Activated CD8-positive, alpha-beta memory T cell treated with anti-CD3 and anti-CD28 coated beads for 4 hours (primary cell): ENCODE results near the gene UPK3BL2.
"Not testable (repeated sequence)": the region's sequence is repeated elsewhere in the genome, so short reads cannot be mapped to it uniquely, and the experiment has no call there.

ENCODE experiments used
- DNase-seq, 2 donors: peaks; one replicate each; pipeline ENCODE4 v3.0.0-alpha.2; 2020; ENCODE audit warnings: low read depth in 2 of 2

UPK3BL2 gene, protein sequence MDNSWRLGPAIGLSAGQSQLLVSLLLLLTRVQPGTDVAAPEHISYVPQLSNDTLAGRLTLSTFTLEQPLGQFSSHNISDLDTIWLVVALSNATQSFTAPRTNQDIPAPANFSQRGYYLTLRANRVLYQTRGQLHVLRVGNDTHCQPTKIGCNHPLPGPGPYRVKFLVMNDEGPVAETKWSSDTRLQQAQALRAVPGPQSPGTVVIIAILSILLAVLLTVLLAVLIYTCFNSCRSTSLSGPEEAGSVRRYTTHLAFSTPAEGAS

DNA sequence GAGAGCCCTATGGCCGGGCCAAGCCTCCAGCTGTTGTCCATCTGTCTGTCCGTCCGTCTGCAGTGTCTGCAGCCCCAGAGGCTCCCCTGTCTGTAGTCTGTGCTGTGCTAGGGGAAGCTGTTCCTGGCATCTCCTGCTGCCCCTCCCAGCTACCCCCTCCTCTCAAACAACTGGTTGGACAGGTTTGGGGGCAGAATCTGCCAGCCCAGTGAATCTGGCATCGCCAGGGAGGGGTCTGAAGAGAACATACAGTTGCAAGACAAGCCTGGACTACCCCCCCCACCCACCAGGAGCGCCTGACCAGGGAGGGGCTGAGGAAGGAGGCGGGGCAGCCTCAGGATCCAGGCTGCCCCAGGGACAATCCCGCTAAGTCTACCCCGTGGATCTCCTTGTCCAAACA is at the start of gene UPK3BL2:
UPK3BL2 (minus strand) TSS at position 101 of the 400 bp plus-strand sequence; CDS start at position 41, 60 bp downstream.
- not testable (repeated sequence) for DNase-seq

DNA sequence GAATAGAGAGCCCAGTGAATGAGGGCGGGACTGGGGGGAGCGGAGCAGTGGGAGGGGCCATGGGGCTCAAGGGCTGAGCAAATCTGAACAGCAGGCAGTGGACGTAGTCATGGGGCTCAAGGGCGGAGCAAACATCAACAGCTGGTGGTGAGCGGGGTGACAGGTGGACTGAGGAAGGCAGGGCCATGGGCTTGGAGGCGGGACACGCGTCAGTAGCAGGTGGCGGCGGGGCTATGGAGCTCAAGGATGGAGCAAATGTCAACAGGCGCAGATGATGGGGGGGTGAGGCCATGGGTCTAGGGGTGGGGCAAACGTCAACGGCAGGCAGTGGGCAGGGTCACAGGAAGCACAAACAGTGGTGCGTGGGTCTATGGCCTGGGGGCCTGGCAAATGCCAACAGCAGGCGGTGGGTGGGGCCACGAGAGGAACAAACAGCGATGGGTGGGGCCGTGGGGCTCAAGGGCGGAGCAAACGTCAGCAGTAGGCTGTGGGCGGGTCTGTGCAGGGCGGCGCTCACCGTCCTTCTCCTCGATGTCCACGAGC is 49.1 kb upstream of the UPK3BL2 start:
- not testable (repeated sequence) for DNase-seq

DNA sequence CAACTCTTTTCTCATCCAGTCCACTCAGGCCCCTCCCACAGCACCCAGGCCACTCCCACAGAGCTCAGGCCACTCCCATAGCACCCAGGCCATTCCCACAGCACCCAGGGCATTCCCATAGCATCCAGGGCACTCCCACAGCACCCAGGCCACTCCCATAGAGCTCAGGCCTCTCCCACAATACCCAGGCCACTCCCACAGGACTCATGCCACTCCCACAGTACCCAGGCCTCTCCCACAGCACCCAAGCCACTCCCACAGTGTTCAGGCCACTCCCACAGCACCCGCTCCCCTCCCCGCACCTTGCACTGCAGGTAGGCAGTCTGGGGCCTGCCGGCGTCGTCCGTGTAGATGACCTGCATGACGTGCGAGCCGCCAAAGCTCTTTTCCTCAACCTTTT is 46.4 kb upstream of the UPK3BL2 start:
- DNase-seq = not testable (repeated sequence)

DNA sequence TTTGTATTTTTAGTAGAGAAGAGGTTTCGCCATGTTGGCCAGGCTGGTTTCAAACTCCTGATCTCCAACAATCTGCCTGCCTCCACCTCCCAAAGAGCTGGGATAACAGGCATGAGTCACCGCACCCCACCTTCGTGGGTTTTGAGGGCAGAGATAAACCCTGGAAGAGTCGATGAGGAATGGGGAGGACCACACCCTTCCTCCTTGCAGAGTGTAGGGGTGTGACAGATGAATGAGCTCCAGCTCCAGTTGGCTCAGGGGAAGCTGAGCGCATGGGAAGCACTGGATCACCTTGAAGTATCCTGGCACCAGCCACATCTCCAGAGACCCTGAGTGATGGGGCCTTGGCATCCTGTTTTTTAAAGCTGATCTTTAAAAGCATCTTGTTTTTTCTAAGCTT is 40.0 kb upstream of the UPK3BL2 start:
- not testable (repeated sequence) for DNase-seq

DNA sequence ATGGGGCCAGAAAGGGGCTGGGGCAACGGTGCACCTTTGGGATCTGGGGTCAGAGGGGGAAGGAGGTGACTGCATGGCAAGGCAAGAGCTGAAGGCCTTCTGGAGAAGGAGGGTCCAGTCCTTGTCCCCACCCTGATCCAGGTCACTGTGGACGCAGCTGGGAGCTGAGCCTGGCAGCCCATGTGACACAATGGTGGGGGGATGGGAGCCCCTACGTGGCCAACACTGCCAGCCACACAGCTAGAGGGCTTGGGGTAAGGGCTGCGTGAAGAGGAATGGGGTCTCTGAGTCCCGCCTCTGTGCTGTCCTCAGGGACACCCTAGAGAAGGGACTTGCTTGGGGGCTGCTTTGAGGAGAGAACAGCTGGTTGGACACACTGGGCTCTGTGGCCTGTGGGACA is 38.2 kb upstream of the UPK3BL2 start:
- not testable (repeated sequence) for DNase-seq

DNA sequence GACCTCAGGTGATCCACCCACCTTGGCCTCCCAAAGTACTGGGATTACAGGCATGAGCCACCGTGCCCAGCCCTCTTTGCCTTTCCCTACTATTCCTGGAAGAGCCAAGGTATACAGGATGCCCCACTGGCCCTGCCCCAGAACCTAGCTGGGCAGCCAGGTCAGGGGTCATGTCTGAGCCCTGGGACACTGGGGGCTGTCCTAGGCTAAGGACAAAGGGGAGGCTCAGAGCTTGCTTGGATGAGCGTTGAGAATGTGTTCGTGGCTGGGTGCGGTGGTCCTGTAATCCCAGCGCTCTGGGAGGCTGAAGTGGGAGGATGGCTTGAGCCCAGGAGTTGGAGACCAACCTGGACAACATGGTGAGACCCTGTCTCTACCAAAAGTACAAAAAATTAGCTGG is 35.0 kb upstream of the UPK3BL2 start:
- not testable (repeated sequence) for DNase-seq

DNA sequence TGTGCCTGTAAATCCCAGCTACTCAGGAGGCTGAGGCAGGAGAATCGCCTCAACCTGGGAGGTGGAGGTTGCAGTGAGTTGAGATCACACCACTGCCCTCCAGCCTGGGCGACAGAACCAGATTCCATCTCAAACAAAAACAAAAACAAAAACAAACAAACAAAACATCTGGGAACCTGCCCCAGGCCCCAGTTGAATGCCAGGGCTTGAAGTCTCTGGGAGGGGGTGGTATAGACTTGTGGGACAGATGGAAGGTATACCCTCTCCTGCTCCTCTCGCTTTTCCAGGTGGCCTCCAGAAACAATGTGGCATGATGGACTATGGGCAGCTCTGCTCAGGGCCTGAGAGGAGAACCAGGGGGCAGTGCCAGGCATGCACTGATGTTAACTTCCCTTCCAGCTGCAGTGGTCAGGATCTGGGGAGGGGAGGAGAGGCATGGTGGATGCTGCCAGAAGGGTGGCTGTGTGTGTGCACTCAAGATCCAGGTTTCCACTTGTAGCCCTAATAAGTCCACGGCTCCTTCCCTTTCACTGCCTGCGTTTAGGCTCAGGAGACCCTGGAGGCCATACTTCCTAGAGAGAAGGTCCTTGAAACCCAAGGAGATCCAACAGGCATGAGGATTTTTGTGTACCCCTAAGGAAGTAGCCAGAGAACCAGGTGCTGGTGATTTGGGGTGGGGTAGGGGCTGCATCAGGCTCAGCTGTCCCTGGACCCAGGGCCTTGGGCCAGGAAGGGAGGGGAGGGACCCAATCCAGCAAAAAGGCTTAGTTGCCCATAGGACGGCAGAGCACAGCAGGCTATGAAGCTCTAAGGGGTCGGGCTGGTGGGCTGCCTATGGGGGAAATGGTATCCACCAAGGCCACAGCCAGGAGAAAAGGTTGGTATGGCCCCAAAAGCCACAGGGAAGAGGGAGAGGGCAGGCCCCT is 34.1 kb upstream of the UPK3BL2 start:
- DNase-seq = not testable (repeated sequence)

DNA sequence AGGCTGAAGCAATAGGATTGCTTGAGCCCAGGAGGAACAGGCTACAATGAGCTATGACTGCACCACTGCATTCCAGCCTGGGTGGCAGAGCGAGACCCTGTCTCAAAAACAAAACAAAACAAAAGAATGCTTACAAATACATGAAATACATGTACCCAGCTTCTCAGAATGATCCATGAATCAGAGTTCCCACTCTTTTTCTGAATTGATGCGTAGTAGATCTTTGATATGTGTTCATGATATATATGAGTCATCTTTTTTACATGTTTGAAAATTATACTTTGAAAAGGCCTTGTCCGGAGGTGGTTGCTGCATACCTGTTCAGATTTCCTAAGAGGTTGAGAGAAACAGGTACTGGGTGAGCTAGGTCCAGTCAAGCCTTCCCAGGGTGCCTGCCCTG is 32.9 kb upstream of the UPK3BL2 start:
- not testable (repeated sequence) for DNase-seq

DNA sequence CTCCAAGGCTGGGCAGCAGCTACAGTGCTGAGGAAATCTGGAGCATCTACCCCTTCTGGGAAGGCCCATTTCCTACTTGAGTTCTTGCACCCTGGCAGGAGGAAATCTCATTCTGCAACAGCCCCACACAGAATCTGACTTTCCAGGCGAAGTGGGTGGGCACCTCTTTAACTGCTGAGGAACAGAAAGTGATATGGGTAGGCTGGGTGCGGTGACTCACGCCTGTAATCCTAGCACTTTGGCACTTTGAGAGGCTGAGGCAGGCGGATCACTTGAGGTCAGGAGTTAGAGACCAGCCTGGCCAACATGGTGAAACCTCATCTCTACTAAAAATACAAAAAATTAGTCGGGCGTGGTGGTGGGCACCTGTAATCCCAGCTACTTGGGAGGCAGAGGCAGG is 31.1 kb upstream of the UPK3BL2 start:
- DNase-seq = not testable (repeated sequence)

DNA sequence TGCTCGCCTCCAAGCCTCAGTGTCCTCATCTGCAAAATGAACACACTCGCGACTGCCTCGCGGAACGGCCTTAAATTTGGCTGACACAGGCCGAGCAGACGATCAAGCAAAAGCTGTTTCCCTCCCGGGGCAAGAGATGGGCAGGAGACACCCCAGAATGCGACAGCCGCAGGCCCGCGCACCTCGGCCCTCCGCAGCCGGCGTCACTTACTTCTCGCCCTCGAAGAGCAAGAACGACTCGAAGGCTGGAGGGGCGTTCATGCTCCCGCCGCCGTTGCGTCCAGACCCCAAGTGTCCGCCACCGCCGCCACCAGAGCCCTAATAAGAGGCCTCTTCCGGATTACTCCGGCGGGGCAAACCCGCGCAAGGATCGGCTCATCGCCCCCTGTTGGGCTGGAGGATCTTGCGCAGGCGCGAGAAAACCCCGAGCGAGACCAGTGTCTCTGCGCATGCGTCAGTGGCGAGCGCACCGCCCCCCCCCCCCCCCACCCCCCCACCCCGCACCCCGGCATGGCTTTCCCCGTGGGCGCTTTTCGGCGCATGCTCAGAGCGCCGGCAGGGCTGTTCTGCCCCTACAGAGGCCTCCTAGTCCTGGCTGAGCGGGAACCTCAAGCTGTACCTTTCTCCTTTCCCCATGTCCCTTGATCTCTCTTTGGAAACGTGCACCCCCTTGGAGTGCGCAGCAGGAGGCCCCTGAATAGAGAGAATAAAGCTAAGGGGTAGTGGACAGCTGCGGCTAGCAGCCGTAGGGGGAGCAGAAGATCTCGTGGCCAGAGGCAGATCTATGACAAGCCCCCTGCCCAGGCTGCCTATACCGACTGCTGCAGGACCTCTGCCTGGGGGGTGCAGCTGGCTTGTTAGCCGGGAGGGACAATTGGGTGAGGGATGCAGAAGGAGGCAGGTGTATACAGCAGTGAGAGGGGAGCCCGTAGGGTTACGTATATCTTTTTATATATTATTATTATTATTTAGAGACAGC is 29.1 kb upstream of the UPK3BL2 start, which contains the start of gene POLR2J3:
POLR2J3 (minus strand) TSS at position 323 of the 979 bp plus-strand sequence; CDS start at position 261, 62 bp downstream.
- peak; percentile 93 to 100 for DNase-seq

DNA sequence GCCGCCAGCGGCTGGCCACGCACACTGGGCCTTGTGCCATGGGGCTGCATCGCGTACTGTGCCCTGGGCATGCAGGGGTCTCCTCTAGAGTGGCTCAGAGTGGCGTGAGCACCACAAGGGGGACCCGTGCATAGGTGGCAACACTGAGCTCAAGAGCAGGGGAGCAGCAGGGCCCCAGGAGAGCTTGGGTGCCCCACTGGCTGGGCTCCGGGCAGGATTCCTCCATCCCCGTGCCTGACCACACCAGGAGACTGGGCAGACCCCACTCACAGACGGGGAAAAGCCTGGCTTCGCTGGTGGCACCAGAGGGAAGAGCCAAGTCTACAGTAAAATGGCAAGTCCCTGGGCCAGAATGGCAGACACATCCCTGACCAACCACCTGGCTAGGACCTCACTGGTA is 25.1 kb upstream of the UPK3BL2 start:
- not testable (repeated sequence) for DNase-seq

DNA sequence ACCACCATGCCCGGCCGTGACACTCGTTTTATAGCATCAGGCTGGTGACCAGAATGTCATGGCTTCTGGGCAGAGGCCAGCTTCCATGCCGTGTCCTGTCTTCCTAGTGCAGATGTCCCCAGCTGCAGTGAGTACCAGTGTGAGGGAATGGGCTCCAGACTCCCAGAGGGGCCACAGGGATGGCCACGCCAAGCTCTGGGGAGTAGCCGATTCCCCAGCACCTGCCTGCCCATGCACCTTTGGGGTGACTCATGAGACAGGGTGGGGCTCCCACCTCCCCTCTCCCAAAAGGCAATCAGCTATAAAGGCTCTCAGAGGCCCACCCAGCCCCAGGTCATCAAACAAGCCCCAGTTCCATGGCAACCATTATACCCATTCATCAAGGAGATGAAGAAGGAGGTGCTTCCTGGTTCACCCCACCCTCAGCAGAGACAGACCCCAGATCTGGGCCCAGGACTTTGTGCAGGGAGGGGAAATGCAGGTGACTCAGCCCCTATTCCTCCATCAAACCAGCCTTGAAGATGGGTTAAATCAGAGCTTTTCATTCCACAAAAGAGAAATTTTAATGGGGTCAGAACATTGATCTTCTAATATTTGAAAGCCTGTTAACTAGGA is 7.4 kb upstream of the UPK3BL2 start, which contains the start of gene SPDYE2:
SPDYE2 (plus strand) TSS at position 419 of the 615 bp plus-strand sequence. CDS start 2,030 bp downstream, outside the sequence.
- DNase-seq = not testable (repeated sequence)

DNA sequence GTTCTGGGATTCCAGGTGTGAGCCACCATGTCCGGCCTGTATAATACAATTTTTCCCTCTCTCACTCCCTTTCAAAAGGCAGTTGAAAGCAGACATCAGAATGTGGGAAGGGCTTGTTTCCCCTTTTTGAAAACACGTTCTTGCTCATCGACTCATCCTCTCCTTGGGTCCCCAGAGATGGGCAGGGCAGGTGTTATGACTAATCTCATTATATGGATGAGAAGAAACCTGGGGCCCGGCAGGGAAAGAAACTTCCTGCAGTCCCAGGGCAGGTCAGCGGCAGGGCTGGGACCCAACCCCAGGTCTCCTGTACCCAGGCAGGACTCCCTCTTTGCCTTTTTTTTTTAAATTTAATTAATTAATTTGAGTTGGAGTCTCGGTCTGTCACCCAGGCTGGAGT is 2.9 kb upstream of the UPK3BL2 start:
- not testable (repeated sequence) for DNase-seq

DNA sequence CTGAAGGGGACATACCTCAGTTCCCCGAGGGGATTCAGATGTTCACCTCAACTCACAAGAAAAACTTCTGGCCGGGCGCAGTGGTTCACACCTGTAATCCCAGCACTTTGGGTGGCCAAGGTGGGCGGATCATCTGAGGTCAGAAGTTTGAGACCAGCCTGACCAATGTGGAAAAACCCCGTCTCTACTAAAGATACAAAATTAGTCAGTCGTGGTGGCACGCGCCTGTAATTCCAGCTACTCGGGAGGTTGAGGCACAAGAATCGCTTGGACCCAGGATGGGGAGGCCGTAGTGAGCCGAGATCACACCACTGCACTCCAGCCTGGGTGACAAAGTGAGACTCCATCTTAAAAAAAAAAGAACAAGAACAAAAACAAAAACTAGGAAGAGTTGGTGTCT is 1.8 kb upstream of the UPK3BL2 start:
- not testable (repeated sequence) for DNase-seq

DNA sequence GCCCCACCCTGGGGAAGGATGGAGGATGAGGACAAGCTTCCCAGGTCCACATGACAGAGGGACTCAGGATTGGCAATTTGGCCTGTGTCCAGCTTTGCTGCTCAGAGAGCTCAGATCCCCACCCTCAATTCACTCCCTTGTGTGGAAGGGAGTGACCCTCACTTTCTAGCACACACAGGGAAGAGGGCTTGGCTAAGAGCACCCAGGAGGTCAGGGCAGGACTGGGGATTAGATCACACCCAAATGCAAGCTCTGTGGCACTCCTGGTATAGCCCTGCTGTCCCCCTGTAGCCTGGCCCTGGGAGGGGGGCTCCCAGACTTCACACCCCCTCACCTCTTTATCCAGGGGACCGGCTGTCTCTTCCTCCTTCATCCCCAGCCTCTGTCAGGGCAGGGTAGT is 876 bp upstream of the UPK3BL2 start:
- not testable (repeated sequence) for DNase-seq

DNA sequence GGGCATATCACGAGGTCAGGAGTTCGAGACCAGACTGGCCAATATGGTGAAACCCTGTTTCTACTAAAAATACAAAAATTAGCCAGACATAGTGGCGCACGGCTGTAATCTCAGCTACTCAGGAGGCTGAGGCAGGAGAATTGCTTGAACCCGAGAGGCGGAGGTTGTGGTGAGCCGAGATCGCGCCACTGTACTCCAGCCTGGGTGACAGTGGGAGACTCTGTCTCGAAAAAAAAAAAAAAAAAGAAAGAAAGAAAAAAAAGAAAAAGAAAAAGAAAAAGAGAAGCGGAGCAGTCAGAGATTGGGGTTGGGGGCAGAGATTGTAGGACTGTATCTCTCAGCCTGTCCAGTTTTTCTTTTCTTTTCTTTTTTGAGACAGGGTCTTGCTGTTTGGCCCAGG is 725 bp downstream of the UPK3BL2 start:
- not testable (repeated sequence) for DNase-seq

DNA sequence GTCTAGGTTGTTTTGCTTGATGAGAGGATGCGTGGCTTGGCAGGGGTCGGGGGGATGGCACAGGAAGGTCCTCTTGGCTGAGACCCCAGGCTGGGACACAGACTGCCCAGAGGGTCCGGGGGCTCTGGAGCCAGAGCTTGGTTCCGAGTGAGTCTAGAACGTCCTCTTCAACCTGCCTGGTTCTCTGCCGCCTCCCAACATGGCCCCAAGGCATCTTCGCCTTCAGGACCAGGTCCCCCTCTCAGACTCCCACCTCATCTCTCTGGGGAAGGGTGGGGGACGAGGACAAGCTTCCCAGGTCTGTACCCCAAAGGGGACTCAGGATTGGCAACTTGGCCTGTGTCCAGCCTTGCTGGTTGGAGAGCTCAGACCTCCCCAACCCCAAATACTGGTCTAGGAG is 1.4 kb downstream of the UPK3BL2 start:
- DNase-seq = not testable (repeated sequence)

DNA sequence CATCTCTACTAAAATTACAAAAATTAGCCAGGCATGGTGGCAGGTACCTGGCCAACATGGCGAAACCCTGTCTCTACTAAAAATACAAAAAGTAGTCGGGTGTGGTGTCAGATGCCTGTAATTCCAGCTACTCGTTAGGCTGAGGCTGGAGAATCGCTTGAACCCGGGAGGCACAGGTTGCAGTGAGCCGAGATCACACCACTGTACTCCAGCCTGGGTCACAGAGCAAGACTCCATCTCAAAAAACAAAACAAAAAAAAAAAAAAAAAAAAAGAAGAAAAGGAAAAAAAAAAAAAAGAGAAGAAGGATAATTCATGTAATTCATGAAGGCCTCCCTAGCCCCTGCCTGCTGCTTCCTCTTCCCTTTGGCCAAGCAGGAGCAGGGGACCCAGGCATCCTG is 2.9 kb downstream of the UPK3BL2 start:
- DNase-seq = not testable (repeated sequence)

DNA sequence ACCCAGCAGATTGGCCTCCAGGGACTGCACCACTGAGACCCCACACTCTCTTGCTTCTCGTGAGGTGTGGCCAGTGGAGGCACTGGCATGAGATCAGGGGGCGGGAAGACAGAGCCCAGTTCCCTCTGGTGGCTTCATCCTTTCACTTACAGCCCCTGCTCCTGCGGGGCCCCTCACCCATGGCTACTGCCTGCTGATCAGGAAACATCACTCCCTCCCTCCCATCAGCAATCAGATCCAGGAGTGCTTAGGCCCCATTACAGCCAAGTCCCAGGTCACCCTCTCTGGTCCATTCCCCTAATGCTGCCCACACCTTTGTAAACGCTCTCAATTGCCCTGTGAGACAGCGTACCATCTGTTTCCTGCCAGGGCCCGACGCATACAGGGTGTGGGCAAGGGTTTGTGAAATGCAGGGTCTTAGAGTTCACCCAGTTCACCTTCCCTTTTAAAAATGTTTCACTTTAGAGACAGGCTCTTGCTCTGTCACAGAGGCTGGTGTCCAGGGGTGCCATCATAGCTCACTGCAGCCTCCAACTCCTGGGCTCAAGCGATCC is 8.4 kb downstream of the UPK3BL2 start:
- not testable (repeated sequence) for DNase-seq

DNA sequence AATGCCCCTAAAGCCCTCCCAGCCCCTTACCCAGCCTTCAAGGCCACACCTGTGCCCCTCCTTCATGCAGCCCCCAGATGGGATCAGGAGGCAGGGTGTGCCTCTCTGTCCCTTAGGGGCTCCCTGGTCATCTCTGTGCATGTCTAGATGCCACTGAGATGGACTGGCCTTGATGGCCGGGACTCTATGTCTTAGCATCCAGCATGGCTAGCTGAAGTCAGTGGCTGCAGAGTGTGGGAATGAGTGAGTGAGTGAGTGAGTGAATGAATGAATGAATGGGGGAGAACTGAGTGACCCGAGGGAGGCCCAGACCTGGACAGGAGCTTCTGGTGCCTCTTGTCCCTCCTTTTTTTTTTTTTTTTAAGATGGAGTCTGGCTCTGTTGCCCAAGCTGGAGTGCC is 11.4 kb downstream of the UPK3BL2 start:
- DNase-seq = not testable (repeated sequence)
